Liver (tissue), 9 donors: ENCODE measurements around the gene LPP. TPM values are rescaled to one million over a fixed set of nuclear protein-coding genes. Genes with fewer than 3 reads are reported as not detected.

Source experiments
- DNase-seq: peaks from one replicate; pipeline ENCODE4 v3.0.0-alpha.2; 2017; ENCODE audit warnings: low spot score
- H3K27ac ChIP-seq, 2 donors: one replicate each; pipeline ENCODE4 v1.7.0; 2013; ENCODE audit warnings: inconsistent platforms in 2 of 2, low read length in 2 of 2, control low read depth in 1 of 2, low read depth in 1 of 2, mild to moderate bottlenecking in 1 of 2
- H3K27me3 ChIP-seq, 4 donors: one replicate each; pipeline versions ENCODE4 v1.6.1 to v1.7.0; 2013; ENCODE audit warnings: low read length in 3 of 4, inconsistent platforms in 1 of 4, mild to moderate bottlenecking in 1 of 4, moderate library complexity in 1 of 4; ENCODE audit not compliant: control insufficient read depth in 4 of 4, insufficient read depth in 4 of 4
- H3K36me3 ChIP-seq, 4 donors: one replicate each; pipeline versions ENCODE4 v1.6.1 to v1.7.0; 2013; ENCODE audit warnings: low read length in 3 of 4, mild to moderate bottlenecking in 3 of 4, low read depth in 1 of 4, moderate library complexity in 1 of 4; ENCODE audit not compliant: control insufficient read depth in 4 of 4, insufficient read depth in 3 of 4
- H3K4me1 ChIP-seq, 4 donors: one replicate each; pipeline versions ENCODE4 v1.6.1 to v1.7.0; 2013; ENCODE audit warnings: low read length in 3 of 4, mild to moderate bottlenecking in 3 of 4, moderate library complexity in 1 of 4; ENCODE audit not compliant: control insufficient read depth in 4 of 4, insufficient read depth in 4 of 4
- H3K4me3 ChIP-seq, 3 donors: one replicate each; pipeline versions ENCODE4 v1.6.1 to v1.7.0; 2013; ENCODE audit warnings: low read length in 3 of 3, control low read depth in 1 of 3, low read depth in 1 of 3, mild to moderate bottlenecking in 1 of 3
- H3K9ac ChIP-seq, 2 donors: one replicate each; pipeline ENCODE4 v1.7.0; 2013; ENCODE audit warnings: low read length in 2 of 2, mild to moderate bottlenecking in 2 of 2, moderate library complexity in 2 of 2, control low read depth in 1 of 2, low read depth in 1 of 2
- H3K9me3 ChIP-seq, 4 donors: one replicate each; pipeline versions ENCODE4 v1.6.1 to v1.7.0; 2013; ENCODE audit warnings: low read length in 3 of 4; ENCODE audit not compliant: control insufficient read depth in 4 of 4
- EGR1 ChIP-seq, 2 donors: IDR thresholded peaks; 2 replicates each; pipeline ENCODE4 v1.6.1; 2016 to 2018; ENCODE audit warnings: antibody characterized with exemption in 2 of 2, low read depth in 2 of 2
- FOXA1 ChIP-seq: IDR thresholded peaks from 2 replicates; pipeline ENCODE4 v1.6.1; 2016; ENCODE audit warnings: antibody characterized with exemption
- FOXA2 ChIP-seq: IDR thresholded peaks from 2 replicates; pipeline ENCODE4 v1.6.1; 2016; ENCODE audit warnings: antibody characterized with exemption
- HNF4A ChIP-seq, 2 donors: conservative IDR thresholded peaks; 2 replicates each; pipeline ENCODE4 v1.6.1; 2016; ENCODE audit warnings: antibody characterized with exemption in 2 of 2, mild to moderate bottlenecking in 2 of 2
- HNF4G ChIP-seq: IDR thresholded peaks from 2 replicates; pipeline ENCODE4 v1.6.1; 2016; ENCODE audit warnings: antibody characterized with exemption
- JUND ChIP-seq, 2 donors: IDR thresholded peaks; 2 replicates each; pipeline ENCODE4 v1.6.1; 2016; ENCODE audit warnings: antibody characterized with exemption in 2 of 2
- RAD21 ChIP-seq, 2 donors: IDR thresholded peaks; 2 replicates each; pipeline ENCODE4 v1.6.1; 2016; ENCODE audit warnings: antibody characterized with exemption in 2 of 2, mild to moderate bottlenecking in 2 of 2
- REST ChIP-seq: IDR thresholded peaks from 2 replicates; pipeline ENCODE4 v1.6.1; 2016; ENCODE audit warnings: antibody characterized with exemption, mild to moderate bottlenecking
- RXRA ChIP-seq, 2 donors: IDR thresholded peaks; 2 replicates each; pipeline ENCODE4 v1.6.1; 2017 to 2018; ENCODE audit warnings: antibody characterized with exemption in 2 of 2, mild to moderate bottlenecking in 1 of 2
- SP1 ChIP-seq: IDR thresholded peaks from 2 replicates; pipeline ENCODE4 v1.6.1; 2018; ENCODE audit warnings: antibody characterized with exemption, mild to moderate bottlenecking
- TAF1 ChIP-seq: conservative IDR thresholded peaks from 2 replicates; pipeline ENCODE4 v1.6.1; 2016; ENCODE audit warnings: antibody characterized with exemption, mild to moderate bottlenecking
- YY1 ChIP-seq: IDR thresholded peaks from 2 replicates; pipeline ENCODE4 v1.6.1; 2016; ENCODE audit warnings: antibody characterized with exemption, mild to moderate bottlenecking
- WGBS: extraction: QIAGEN DNeasy Blood & Tissue Kit; methylation state at CpG from one replicate; pipeline ENCODE4 v1.1.7; 2013; 5-methylcytosine and 5-hydroxymethylcytosine counted together
- polyA plus RNA-seq, 2 donors: library from polyadenylated mRNA; stranded (reverse) in 1 of 2; unstranded in 1 of 2; fragments of 200-250 nt in 1 of 2; fragments of >200 nt in 1 of 2; fragmentation: Nextera tagmentation in 1 of 2; extraction: Ambion mirVana in 1 of 2; gene quantifications; one replicate each; pipeline versions ENCODE4 v1.2.1 to v1.2.3, GENCODE V29; 2013 to 2015
- total RNA-seq, 2 donors: library from RNA; depleted of rRNA; stranded (reverse); fragments of >200 nt; gene quantifications; one replicate each; pipeline ENCODE4 v1.2.3, GENCODE V29; 2014
- TF ChIP-seq, protein P1 (sequence below): IDR thresholded peaks from 2 replicates; pipeline ENCODE4 v1.6.1; 2016; ENCODE audit warnings: antibody characterized with exemption
- TF ChIP-seq, protein P2 (sequence below): IDR thresholded peaks from 2 replicates; pipeline ENCODE4 v1.6.1; 2016; ENCODE audit warnings: antibody characterized with exemption
- TF ChIP-seq, protein P3 (sequence below): IDR thresholded peaks from 2 replicates; pipeline ENCODE4 v1.6.1; 2016; ENCODE audit warnings: antibody characterized with exemption
- donor health status: healthy.
- donor health status: healthy.
- donor health status: healthy.
- donor health status: healthy.
- donor health status: healthy.

LPP gene
- total and polyA plus RNA-seq, 4 donors, result 3.3 to 53.7 (median 28.2) TPM

DNA sequence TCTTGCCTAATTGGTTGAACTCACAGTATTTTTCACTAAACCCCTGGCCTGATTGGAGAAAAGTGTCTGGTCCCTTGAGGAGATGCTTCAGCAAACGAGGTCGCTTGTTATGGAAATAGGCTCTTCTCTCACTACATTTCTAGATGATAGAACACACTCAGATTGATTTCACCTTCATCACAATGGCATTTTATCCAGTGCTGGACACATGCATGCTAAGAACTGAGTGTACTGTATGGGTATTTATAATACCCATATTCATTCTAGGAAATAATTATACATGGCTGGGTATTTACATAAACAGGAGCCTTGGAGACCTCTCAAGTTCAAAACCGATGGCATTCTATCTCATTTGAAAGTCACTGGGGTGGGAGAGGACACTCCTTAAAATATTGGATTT is 444.9 kb downstream of the LPP start (continued):
- no peak for TF ChIP-seq REST

DNA sequence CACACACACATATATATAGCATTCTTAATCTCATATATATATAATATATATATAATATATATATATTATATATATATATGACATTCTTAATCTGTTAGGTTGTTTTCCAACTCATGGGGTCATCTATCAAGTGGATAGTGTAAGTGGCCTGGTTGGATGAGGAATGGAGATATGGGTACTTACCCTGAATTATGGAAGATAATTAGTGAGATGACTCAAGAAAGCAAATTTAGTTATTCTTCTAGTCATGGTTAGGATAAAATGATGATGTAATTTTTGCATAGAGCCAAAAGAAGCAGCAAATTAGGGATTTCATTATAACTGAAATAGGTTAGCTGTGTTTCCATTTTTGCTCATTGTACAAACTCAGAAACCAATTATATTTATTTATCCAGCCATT is 448.2 kb downstream of the LPP start:
- Histone ChIP-seq H3K27me3 (no peaks in the 10 kb centered on the region), H3K9ac (no peak overlapping the region), H3K27ac (no peak overlapping the region), H3K36me3 (peaks cover 0 to 2% (median 0%) of the 10 kb centered on the region in 4 donors), H3K9me3 (no peaks in the 10 kb centered on the region), H3K4me3 (no peak overlapping the region), H3K4me1 (no peaks in the 10 kb centered on the region)
- TF ChIP-seq EGR1 (IDR thresholded peaks at IDR 0.05; ENCODE audit: low read depth in 2 of 2), result no peak
- no peak for TF ChIP-seq SP1
- TF ChIP-seq, protein P1, sequence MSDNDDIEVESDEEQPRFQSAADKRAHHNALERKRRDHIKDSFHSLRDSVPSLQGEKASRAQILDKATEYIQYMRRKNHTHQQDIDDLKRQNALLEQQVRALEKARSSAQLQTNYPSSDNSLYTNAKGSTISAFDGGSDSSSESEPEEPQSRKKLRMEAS, result no peak
- TF ChIP-seq, protein P2, sequence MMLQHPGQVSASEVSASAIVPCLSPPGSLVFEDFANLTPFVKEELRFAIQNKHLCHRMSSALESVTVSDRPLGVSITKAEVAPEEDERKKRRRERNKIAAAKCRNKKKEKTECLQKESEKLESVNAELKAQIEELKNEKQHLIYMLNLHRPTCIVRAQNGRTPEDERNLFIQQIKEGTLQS, result no peak
- no peak for TF ChIP-seq HNF4A (conservative IDR thresholded peaks at IDR 0.05)
- TF ChIP-seq, protein P3, sequence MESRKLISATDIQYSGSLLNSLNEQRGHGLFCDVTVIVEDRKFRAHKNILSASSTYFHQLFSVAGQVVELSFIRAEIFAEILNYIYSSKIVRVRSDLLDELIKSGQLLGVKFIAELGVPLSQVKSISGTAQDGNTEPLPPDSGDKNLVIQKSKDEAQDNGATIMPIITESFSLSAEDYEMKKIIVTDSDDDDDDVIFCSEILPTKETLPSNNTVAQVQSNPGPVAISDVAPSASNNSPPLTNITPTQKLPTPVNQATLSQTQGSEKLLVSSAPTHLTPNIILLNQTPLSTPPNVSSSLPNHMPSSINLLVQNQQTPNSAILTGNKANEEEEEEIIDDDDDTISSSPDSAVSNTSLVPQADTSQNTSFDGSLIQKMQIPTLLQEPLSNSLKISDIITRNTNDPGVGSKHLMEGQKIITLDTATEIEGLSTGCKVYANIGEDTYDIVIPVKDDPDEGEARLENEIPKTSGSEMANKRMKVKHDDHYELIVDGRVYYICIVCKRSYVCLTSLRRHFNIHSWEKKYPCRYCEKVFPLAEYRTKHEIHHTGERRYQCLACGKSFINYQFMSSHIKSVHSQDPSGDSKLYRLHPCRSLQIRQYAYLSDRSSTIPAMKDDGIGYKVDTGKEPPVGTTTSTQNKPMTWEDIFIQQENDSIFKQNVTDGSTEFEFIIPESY, result no peak
- no peak for TF ChIP-seq JUND (IDR thresholded peaks at IDR 0.05)
- TF ChIP-seq RXRA (IDR thresholded peaks at IDR 0.05), result no peak
- TF ChIP-seq REST, result no peak
- TF ChIP-seq RAD21 (IDR thresholded peaks at IDR 0.05), result no peak
- DNase-seq, result no peak

DNA sequence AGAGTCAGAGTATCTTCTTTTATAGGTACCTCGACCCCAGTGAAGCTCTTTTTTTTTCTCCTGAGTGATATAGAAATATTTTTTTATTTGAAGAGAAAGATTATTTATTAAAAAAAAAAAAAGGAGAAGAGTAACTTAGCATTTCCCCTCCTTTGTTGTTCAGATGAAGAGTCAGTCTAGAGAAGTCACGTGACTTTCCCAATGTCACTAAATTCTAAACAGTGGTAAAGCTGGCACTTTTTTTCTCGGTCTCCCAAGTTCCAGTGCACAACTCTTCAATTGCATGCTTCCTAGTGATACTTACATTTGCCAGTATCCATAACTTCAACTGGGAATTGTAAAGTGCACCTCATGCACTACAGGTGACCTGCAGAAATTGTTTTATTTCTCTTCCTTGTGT is 448.7 kb downstream of the LPP start:
- Histone ChIP-seq H3K27ac (no peak overlapping the region), H3K27me3 (no peaks in the 10 kb centered on the region), H3K9ac (no peak overlapping the region), H3K4me3 (no peak overlapping the region), H3K4me1 (no peaks in the 10 kb centered on the region), H3K9me3 (no peaks in the 10 kb centered on the region), H3K36me3 (peaks cover 0 to 2% (median 0%) of the 10 kb centered on the region in 4 donors)
- 96% methylated on average over 3 of the region's 3 CpGs for WGBS
- TF ChIP-seq, protein P1, result no peak
- TF ChIP-seq FOXA2 (no peak), TAF1 (no peak), FOXA1 (no peak), HNF4G (no peak), YY1 (no peak), EGR1 (IDR thresholded peaks at IDR 0.05; ENCODE audit: low read depth in 2 of 2) (no peak), HNF4A (conservative IDR thresholded peaks at IDR 0.05) (no peak)
- DNase-seq, result no peak
